ENCODE results near the gene INPPL1.

Gene INPPL1

DNA sequence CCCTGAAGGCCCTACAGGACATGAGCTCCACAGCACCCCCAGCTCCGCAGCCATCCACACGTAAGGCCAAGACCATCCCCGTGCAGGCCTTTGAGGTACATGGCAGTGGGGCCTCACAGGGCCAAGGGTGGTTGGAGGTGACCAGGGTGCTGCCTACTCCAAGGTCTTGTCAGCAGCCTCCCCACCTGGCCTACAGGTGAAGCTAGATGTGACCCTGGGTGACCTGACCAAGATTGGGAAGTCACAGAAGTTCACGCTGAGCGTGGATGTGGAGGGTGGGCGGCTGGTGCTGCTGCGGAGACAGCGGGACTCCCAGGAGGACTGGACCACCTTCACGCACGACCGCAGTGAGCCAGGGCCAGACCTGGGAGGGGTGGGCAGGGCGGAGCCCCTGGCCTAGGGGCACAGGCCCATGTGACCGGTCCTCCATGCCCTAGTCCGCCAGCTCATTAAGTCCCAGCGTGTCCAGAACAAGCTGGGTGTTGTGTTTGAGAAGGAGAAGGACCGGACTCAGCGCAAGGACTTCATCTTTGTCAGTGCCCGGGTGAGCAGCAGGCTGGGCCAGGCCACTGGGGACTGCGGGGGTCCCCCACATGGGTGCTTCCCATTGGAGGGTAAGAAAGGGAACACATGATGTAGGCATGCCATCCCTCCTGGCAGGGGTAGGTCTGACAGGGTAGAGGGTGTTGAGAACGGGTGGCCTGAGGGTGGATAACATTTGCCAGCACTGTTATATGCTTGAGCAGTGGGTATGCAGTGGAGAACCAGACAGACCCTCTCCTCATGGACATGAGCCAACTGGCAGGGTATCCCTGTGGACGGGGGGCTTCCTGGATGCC, 5.6 kb downstream of the INPPL1 start:
- TF ChIP-seq, protein P1, sequence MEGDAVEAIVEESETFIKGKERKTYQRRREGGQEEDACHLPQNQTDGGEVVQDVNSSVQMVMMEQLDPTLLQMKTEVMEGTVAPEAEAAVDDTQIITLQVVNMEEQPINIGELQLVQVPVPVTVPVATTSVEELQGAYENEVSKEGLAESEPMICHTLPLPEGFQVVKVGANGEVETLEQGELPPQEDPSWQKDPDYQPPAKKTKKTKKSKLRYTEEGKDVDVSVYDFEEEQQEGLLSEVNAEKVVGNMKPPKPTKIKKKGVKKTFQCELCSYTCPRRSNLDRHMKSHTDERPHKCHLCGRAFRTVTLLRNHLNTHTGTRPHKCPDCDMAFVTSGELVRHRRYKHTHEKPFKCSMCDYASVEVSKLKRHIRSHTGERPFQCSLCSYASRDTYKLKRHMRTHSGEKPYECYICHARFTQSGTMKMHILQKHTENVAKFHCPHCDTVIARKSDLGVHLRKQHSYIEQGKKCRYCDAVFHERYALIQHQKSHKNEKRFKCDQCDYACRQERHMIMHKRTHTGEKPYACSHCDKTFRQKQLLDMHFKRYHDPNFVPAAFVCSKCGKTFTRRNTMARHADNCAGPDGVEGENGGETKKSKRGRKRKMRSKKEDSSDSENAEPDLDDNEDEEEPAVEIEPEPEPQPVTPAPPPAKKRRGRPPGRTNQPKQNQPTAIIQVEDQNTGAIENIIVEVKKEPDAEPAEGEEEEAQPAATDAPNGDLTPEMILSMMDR (IDR thresholded peaks at IDR 0.05; ENCODE audit: low read depth, low read length, missing control alignments): no peak
- DNase-seq (ENCODE audit: extremely low read depth, low read depth): no peak
- no peak overlapping the region for H3K4me3 ChIP-seq (replicated peaks; ENCODE audit: low read depth, low read length)

DNA sequence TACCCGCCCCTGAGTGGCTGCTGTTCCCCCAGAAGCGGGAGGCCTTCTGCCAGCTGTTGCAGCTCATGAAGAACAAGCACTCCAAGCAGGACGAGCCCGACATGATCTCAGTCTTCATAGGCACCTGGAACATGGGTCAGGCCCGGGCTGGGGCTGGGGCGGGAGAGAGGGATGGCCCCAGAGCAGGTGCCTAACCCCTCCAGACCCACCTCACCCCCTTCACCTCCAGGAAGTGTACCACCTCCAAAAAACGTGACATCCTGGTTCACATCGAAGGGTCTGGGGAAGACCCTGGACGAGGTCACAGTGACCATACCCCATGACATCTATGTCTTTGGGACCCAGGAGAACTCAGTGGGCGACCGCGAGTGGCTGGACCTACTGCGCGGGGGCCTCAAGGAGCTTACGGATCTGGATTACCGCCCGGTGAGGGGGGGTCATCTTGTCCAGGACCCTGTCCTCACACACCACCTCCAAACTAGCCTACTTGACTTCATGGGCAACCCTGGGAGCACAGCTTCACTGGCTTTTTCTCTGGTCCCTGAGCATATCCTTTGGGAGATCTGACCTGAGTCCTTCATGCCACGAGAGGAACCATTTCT, 6.3 kb downstream of the INPPL1 start:
- DNase-seq (ENCODE audit: extremely low read depth, low read depth): no peak
- no peak overlapping the region for H3K4me3 ChIP-seq (replicated peaks; ENCODE audit: low read depth, low read length)
- TF ChIP-seq, protein P1 (IDR thresholded peaks at IDR 0.05; ENCODE audit: low read depth, low read length, missing control alignments): no peak

DNA sequence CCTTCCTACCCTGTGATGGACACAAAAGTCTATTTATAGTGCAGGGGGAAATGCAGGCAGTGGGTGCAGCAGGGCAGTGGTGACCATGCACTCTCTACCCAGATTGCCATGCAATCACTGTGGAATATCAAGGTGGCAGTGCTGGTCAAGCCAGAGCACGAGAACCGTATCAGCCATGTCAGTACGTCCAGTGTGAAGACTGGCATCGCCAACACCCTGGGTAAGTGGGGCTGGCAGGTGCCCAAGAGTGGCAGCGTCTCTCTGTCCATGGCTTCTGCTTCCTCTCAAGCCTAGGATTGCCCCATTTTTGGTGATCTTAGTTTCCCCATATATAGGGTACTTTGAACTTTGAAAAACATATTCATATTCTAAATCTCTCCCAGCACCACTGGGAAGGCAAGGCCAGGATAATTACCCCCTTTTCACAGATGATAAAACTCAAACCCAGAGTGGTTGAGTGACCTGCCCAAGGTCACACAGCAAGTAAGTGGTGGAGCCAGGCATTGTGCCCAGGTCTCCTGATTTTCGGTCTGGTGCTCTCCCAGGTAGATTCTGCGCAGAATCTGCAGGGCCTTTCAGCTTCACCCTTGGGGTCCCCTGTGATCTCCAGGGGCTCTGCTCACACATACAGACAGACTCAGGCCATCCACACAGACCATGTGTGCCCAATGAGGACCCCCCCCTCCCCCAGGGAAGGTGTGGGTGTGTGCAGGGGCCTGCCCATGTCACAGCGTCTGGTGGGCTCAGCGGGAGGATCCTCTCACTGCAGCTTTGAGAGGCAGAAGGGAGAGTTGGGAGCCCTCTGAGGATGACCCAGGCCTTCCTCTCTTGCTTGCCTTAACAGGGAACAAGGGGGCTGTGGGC, 7.1 kb downstream of the INPPL1 start:
- TF ChIP-seq, protein P1 (IDR thresholded peaks at IDR 0.05; ENCODE audit: low read depth, low read length, missing control alignments): no peak
- no peak for DNase-seq (ENCODE audit: extremely low read depth, low read depth)

DNA sequence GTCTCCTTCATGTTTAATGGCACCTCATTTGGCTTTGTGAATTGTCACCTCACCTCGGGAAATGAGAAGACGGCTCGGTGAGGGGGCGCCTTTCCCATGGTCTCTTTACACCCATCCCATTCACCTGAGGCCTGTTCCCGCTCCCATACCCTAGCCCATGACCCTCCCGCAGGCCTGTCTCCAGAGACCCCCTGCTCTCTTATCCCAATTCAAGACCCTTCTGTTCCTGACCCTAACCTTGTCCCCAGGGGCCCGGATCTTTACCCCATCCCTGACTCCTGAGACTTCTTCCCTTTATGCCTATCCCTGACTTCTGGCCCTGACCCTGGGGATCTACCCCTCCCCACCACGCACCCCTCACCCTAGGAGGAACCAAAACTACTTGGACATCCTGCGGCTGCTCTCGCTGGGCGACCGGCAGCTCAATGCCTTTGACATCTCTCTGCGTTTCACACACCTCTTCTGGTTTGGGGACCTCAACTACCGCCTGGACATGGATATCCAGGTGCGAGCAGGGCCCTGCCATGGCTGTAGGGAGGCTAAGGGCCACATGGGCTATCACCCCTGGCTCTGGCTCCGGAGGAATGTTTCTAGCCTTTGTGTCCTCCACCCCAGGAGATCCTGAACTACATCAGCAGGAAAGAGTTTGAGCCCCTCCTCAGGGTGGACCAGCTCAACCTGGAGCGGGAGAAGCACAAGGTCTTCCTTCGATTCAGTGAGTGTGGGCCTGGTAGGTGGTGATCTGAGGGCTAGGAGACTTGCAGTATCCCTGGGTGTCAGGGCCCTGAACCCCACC, 7.9 kb downstream of the INPPL1 start:
- H3K4me3 ChIP-seq (replicated peaks; ENCODE audit: low read depth, low read length): no peak overlapping the region
- TF ChIP-seq, protein P1 (IDR thresholded peaks at IDR 0.05; ENCODE audit: low read depth, low read length, missing control alignments): no peak
- no peak for DNase-seq (ENCODE audit: extremely low read depth, low read depth)

More for the DNA sequence above, 7.1 kb downstream of the INPPL1 start:
- no peak overlapping the region for H3K4me3 ChIP-seq (replicated peaks; ENCODE audit: low read depth, low read length)

DNA sequence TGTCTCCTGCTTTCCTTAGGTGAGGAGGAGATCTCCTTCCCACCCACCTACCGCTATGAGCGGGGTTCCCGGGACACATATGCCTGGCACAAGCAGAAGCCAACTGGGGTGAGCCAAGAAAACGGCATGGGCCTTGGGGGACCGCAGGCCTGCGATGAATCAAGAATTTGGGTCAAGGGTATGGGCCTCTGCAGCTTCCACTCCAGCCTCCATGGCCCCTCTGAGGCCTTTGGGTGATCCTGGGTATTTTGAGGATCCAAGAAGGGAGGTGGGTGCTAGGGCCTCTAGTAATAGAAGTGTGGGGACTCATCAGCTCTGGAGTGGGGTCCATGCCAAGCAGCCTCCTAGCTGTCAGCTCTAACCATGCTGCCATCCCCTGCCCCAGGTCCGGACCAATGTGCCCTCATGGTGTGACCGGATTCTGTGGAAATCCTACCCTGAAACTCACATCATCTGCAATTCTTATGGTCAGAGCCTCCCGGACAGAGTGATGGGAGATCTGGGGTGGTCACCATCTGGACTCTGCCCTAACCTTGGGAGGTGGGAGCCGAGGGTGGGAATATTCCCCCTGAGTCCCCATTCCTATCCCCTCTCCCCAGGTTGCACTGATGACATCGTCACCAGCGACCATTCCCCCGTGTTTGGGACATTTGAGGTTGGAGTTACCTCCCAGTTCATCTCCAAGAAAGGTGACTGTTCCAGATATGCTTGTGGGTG, 8.6 kb downstream of the INPPL1 start:
- no peak overlapping the region for H3K4me3 ChIP-seq (replicated peaks; ENCODE audit: low read depth, low read length)
- no peak for DNase-seq (ENCODE audit: extremely low read depth, low read depth)
- TF ChIP-seq, protein P1 (IDR thresholded peaks at IDR 0.05; ENCODE audit: low read depth, low read length, missing control alignments): no peak
